LNCaP clone FGC (cell line): ENCODE data around the gene CCDC43.
"Not testable (repeated sequence)": the region's sequence is repeated elsewhere in the genome, so short reads cannot be mapped to it uniquely, and the experiment has no call there.

Experiments used
- DNase-seq: peaks from one replicate; pipeline ENCODE4 v3.0.0-alpha.2; 2011; ENCODE audit warnings: low read depth
- H3K4me3 ChIP-seq: 2 replicates; pipeline ENCODE4 v1.5.1; 2011; ENCODE audit warnings: mild to moderate bottlenecking, low read depth, low read length, control low read depth
- TF ChIP-seq, protein P1 (sequence below): IDR thresholded peaks from 2 replicates; pipeline ENCODE4 v1.5.1; 2012; ENCODE audit warnings: mild to moderate bottlenecking; ENCODE audit not compliant: control insufficient read depth, insufficient read depth; ENCODE audit errors: extremely low read depth

CCDC43 gene

GRCh38 chr17:44637066-44637465 is 52.5 kb downstream of the CCDC43 start:
- TF ChIP-seq, protein P1, sequence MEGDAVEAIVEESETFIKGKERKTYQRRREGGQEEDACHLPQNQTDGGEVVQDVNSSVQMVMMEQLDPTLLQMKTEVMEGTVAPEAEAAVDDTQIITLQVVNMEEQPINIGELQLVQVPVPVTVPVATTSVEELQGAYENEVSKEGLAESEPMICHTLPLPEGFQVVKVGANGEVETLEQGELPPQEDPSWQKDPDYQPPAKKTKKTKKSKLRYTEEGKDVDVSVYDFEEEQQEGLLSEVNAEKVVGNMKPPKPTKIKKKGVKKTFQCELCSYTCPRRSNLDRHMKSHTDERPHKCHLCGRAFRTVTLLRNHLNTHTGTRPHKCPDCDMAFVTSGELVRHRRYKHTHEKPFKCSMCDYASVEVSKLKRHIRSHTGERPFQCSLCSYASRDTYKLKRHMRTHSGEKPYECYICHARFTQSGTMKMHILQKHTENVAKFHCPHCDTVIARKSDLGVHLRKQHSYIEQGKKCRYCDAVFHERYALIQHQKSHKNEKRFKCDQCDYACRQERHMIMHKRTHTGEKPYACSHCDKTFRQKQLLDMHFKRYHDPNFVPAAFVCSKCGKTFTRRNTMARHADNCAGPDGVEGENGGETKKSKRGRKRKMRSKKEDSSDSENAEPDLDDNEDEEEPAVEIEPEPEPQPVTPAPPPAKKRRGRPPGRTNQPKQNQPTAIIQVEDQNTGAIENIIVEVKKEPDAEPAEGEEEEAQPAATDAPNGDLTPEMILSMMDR, result no peak
- DNase-seq, result no peak
- H3K4me3 ChIP-seq, result no peak overlapping the region

DNA sequence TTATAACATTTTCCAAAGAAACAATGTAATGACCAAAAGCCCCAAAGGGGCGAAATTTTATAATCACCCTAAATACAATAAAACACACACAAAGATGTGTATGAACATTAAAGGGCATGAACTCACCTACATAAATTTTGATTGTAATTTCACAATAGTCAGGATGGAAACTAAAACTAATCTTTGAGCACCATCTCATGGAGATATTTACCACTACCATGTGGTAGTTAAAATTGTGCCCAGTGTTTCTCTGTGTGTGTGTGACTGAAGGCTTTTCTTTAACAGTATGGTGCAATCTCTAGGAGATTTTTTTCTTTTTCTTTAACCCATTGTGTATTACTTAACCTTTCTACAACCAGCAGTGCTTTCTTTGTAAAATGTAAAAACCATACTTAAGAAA is 53.0 kb downstream of the CCDC43 start:
- DNase-seq, result no peak
- TF ChIP-seq, protein P1, result peak; percentile 54
- H3K4me3 ChIP-seq, result no peak overlapping the region

DNA sequence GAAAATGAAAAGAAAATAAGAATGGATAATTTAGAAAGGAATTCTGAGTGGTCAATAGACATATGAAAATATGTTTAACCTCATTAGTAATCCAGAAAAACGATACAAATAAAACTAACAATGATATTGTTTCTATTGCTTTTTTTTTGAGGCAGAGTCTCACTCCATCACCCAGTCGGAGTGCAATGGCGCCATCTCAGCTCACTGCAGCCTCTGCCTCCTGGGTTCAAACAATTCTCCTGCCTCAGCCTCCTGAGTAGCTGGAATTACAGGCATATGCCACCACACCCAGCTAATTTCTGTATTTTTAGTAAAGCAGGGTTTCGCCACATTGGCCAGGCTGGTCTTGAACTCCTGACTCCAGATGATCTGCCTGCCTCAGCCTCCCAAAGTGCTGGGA is 55.2 kb downstream of the CCDC43 start:
- DNase-seq, H3K4me3 ChIP-seq: not testable (repeated sequence)

GRCh38 chr17:44633998-44634397 is 55.6 kb downstream of the CCDC43 start:
- DNase-seq, result no peak
- TF ChIP-seq, protein P1, result no peak
- H3K4me3 ChIP-seq, result no peak overlapping the region

DNA sequence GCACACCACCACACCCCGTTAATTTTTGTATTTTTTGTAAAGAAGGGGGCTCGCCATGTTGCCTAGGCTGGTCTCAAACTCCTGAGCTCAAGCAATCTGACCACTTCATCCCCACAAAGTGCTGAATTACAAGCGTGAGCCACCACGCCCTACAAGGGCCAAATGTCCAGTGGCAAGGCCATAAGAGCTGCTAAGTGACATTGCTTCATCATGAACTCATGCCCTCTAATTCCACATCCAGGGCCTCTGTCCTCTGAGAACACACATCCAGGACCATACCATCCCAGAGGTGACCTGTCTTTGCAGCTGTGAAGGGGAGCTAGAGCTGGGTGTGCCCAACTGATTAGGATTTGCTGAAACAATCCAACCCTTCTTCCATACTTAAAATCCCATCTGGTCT is 58.9 kb downstream of the CCDC43 start:
- DNase-seq, result no peak
- TF ChIP-seq, protein P1, result no peak
- H3K4me3 ChIP-seq, result no peak overlapping the region

DNA sequence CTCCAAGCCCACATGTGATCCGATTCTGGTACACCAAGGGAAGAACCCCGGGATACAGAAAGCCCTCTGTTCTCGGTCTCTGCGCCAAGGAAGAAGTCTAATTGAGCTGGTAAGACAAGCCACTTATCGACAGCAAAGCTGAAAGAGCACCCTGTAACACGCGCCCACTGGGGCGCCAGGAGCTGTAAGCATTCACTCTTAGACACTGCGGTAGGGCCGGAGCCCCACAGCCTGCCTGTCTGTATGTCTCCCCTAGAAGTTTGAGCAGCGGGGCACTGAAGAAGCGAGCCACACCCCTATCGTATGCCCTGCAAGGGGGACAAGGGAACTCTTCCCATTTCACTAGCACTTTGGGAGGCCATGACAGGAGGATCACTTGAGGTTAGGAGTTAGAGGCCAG is 60.3 kb downstream of the CCDC43 start:
- TF ChIP-seq, protein P1, result no peak
- H3K4me3 ChIP-seq, result no peak overlapping the region
- no peak for DNase-seq

DNA sequence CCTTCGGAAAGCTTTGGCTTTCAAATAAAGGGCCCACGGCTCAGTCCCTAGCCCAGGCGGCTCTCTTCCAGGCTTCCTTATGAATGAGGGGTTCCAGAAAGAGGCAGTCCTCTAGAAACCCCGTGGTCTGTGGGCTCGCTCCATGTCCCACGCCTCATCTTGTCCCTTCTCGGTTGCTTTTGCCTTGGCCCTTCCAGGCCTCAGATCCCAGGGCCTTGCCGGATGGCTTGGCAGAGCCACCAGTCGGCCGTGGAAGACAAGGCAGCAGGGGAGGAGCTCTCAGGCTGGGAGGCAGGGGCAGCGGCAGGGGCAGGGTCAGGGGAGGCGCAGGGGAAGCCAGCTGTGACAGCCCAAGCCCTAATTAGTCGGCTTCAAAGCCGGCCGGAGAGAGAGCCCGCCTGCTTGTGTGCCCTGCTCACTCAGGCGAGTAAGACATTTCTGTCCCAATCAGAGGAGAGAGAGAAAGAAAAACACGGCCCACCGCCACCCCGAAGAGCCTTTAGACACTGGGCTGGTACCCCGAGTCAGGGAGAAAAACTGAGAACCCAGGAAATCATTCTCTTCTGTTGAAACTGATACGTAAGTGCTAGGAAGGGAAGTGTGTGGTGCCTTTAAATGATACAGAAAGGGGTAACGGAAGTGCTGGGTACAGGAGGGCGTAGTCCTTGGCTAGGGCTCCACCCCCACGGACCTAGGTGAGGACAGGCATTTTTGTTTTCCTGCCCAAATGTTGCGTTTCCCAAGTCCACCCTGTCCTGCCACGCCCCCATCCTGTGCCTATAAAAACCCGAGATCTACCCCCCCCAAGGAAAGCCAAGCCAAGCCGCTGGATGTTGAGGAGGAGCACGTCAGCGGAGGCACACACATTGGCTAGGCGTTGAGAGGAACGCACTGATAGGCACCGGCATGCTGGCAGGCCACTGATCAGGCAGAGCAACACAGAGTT is 61.1 kb downstream of the CCDC43 start:
- TF ChIP-seq, protein P1, result no peak
- no peak for DNase-seq
- no peak overlapping the region for H3K4me3 ChIP-seq
